NB4 (cell line): ENCODE data around the gene OLFML2A.

Experiments used
- CTCF ChIP-seq: IDR thresholded peaks from one replicate; pipeline ENCODE4 v1.5.1; 2012; ENCODE audit warnings: low read depth, low read length
- MYC ChIP-seq: IDR thresholded peaks from 2 replicates; pipeline ENCODE4 v1.6.1; 2011; ENCODE audit warnings: low read depth, low read length
- POLR2A ChIP-seq: IDR thresholded peaks from 2 replicates; pipeline ENCODE4 v1.6.1; 2011; ENCODE audit warnings: mild to moderate bottlenecking; ENCODE audit not compliant: insufficient read length; ENCODE audit errors: extremely low read depth
- TF ChIP-seq, protein P1 (sequence below): IDR thresholded peaks from 2 replicates; pipeline ENCODE4 v1.6.1; 2011; ENCODE audit warnings: low read depth, low read length

DNA sequence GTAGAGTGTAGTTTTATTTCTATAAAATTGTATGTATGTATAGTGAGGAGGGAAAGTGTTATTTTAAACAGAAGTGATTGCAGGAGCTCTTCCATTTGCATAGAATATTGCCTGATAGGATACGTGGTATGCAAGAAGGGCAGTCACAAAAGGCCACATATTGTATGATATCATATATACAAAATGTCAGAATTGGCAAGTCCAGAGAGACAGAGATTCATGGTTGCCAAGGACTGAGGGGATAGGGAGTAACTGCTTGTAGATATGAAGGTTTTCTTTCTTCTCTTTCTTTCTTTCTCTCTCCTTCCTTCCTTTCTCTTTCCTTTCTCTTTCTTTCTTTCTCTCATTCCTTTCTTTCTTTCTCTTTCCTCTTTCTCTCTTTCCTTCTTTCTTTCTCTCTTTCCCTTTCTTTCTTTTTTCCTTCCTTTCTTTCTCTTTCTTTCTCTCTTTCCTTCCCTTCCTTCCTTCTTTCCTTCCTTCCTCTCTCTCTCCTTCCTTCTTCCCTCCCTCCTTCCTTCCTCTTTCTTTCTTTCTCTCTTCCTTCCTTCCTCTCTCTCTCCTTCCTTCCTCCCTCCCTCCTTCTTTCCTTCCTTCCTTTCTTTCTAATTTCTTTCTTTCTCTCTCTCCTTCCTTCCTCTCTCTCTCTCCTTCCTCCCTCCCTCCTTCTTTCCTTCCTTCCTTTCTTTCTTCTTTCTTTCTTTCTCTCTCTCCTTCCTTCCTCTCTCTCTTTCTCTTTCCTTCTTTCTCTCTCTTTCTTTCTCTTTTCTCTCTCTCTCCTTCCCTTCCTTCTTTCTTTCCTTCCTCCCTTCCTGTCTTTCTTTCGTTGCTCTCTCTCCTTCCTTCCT, 51.8 kb downstream of the OLFML2A start:
- TF ChIP-seq MYC (no peak), POLR2A (no peak), CTCF (no peak)
- TF ChIP-seq, protein P1, sequence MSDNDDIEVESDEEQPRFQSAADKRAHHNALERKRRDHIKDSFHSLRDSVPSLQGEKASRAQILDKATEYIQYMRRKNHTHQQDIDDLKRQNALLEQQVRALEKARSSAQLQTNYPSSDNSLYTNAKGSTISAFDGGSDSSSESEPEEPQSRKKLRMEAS, result no peak
